ENCODE data around the gene PPFIA1. TPM values are rescaled to one million over a fixed set of nuclear protein-coding genes. Genes with fewer than 3 reads are reported as not detected.

Gene PPFIA1
- total RNA-seq, 4 donors from 2014 or later, result 43.7 to 82.8 (median 69.3) TPM

DNA sequence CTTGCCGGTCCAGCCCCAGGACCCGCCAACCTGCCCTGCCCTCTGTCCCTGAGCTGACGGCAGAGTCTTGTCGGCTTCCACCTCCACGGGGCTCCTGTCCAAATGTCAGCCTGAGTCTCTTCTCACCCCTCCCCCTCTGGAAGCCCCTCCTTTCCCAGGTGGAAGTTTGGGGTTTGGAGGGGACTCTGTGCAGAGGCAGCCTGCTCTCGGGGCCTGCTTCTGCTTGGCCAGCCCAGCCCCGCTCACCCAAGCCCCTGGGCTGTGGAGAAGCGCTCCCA, 158.9 kb downstream of the PPFIA1 start:
- no peak for DNase-seq (ENCODE audit: low spot score in 2 of 2)
- peaks cover 0 to 90% (median 10%) of the 10 kb centered on the region in 3 donors for H3K36me3 ChIP-seq
- TF ChIP-seq, protein P1, sequence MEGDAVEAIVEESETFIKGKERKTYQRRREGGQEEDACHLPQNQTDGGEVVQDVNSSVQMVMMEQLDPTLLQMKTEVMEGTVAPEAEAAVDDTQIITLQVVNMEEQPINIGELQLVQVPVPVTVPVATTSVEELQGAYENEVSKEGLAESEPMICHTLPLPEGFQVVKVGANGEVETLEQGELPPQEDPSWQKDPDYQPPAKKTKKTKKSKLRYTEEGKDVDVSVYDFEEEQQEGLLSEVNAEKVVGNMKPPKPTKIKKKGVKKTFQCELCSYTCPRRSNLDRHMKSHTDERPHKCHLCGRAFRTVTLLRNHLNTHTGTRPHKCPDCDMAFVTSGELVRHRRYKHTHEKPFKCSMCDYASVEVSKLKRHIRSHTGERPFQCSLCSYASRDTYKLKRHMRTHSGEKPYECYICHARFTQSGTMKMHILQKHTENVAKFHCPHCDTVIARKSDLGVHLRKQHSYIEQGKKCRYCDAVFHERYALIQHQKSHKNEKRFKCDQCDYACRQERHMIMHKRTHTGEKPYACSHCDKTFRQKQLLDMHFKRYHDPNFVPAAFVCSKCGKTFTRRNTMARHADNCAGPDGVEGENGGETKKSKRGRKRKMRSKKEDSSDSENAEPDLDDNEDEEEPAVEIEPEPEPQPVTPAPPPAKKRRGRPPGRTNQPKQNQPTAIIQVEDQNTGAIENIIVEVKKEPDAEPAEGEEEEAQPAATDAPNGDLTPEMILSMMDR (IDR thresholded peaks at IDR 0.05), result no peak
- no peak for TF ChIP-seq EP300 (IDR thresholded peaks at IDR 0.05)
- TF ChIP-seq POLR2A (IDR thresholded peaks at IDR 0.05), result no peak
- no peaks in the 10 kb centered on the region for H3K27me3 ChIP-seq
- no peaks in the 10 kb centered on the region for H3K9me3 ChIP-seq
- H3K4me1 ChIP-seq, result peaks cover 0 to 25% (median 4%) of the 10 kb centered on the region in 4 donors
- no peak overlapping the region for H3K4me3 ChIP-seq
- H3K27ac ChIP-seq, result no peak overlapping the region
- WGBS, 2 donors, result 71 to 81% methylated on average over 6 to 8 of the region's 8 CpGs

DNA sequence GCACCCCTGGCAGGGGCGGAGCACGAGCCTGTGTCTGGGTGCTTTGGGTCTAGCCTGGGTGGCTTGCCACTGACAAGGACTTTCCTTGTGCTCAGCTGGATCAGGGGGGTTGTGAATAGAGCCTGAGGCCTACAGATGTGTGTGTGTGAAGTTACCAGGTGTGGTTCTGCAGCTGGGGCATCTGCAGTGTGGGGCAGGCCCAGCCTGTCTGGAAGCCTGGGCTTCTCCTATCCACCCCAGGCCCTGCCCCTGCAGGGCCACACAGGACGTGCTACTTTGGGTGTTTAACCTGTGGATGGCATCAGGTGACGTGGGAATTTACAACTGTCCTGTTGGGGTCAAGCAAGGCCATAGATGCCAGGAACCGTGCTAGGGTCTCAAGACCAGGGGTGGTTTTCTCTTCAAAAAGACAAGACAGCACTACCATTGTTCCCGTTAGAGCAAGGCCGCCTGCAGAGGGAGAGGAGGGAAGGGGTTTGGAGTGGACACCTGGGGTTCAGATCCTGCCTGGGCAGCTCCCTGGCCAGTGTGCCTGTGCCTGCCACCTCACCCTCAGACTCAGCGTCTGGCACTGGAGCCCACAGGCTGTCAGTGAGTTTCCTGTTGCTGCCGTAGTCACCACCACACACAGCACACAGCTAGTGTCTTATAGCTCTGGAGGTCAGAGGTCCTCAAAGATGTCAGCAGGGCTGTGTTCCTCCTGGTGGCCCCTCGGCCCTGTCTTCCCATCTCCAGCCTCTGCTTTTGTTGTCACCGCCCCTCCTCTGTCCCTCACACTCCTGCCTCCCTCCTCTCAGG, 159.4 kb downstream of the PPFIA1 start:
- DNase-seq (ENCODE audit: low spot score in 2 of 2), result no peak
- no peak for TF ChIP-seq POLR2A (IDR thresholded peaks at IDR 0.05)
- TF ChIP-seq EP300 (IDR thresholded peaks at IDR 0.05), result no peak
- TF ChIP-seq, protein P1 (IDR thresholded peaks at IDR 0.05), result no peak
- 75 to 83% methylated on average over 9 to 11 of the region's 11 CpGs for WGBS, 2 donors
- Histone ChIP-seq H3K27me3 (no peaks in the 10 kb centered on the region), H3K4me3 (no peak overlapping the region), H3K36me3 (peaks cover 0 to 90% (median 10%) of the 10 kb centered on the region in 3 donors), H3K9me3 (no peaks in the 10 kb centered on the region), H3K27ac (no peak overlapping the region), H3K4me1 (peaks cover 0 to 23% (median 4%) of the 10 kb centered on the region in 4 donors)

DNA sequence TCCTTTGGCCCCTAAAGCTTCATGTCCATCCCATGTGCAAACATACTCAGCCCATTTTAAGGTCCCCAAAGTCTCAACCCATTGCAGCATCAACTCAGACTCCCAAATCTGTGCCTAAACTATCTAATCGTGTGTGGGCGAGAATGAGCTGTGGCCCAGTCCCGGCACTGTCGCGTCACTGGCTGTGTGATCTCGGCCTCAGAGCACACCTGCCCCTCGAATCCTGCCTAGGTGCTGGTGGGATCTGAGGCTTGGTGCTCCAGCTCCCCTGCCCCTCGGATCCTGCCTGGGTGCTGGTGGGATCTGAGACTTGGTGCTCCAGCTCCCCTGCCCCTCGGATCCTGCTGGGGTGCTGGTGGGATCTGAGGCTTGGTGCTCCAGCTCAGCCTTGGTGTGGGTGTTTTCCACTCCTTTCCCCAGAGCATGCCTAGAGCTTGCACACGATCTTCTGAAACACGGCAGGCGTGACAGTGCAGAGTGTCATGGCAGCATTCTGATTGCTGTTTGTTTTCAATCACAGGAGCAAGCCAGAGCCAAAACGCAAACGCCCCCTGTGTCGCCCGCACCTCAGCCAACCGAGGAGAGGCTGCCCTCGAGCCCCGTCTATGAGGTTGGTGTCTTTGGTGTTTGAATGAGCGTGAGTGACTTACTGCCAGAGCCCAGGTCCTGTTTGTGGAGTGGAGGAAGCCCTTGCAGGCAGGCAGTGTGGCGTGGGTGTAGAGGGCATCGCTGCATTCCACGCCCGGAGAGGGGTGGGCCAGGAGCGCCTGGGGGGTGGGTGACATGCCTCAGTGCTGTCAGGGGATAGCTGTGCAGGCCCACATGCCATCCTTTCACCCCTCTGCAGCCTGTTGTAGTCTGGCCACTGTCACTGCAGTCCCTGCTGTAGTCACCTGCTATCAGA, 160.4 kb downstream of the PPFIA1 start:
- no peaks in the 10 kb centered on the region for H3K27me3 ChIP-seq
- 87 to 88% methylated on average over 13 to 23 of the region's 25 CpGs for WGBS, 2 donors
- H3K27ac ChIP-seq, result no peak overlapping the region
- H3K9me3 ChIP-seq, result no peaks in the 10 kb centered on the region
- H3K4me1 ChIP-seq, result peaks cover 0 to 23% (median 4%) of the 10 kb centered on the region in 4 donors
- no peak for DNase-seq (ENCODE audit: low spot score in 2 of 2)
- H3K36me3 ChIP-seq, result peaks cover 0 to 90% (median 14%) of the 10 kb centered on the region in 3 donors
- no peak overlapping the region for H3K4me3 ChIP-seq
- TF ChIP-seq, protein P1 (IDR thresholded peaks at IDR 0.05), result no peak
- TF ChIP-seq POLR2A (IDR thresholded peaks at IDR 0.05) (no peak), EP300 (IDR thresholded peaks at IDR 0.05) (no peak)

DNA sequence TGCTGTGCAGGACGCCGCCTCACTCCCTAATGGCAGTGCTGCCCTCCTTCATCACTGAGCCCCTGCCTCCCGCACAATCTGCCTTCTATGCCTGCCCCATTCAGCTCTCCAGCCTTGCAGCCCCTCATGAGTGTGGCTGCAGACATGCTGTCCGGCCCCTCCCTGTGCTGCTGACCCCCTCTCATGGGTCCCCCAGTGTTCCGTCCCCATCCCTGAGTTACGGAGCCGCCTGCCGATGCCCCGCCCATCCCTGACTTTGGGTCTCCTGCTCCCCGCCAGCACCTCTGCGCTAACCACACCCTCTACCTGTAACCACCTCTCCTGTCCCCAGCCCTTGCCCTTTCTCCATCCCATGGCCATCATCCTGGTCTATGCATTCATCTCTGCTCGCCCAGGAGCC, 161.1 kb downstream of the PPFIA1 start:
- Histone ChIP-seq H3K36me3 (peaks cover 0 to 90% (median 14%) of the 10 kb centered on the region in 3 donors), H3K9me3 (no peaks in the 10 kb centered on the region)
- DNase-seq (ENCODE audit: low spot score in 2 of 2), result no peak

More for the DNA sequence above, 161.1 kb downstream of the PPFIA1 start:
- Histone ChIP-seq H3K4me1 (peaks cover 0 to 23% (median 4%) of the 10 kb centered on the region in 4 donors), H3K27me3 (no peaks in the 10 kb centered on the region), H3K4me3 (no peak overlapping the region), H3K27ac (no peak overlapping the region)
- WGBS, 2 donors, result 96 to 97% methylated on average over 12 of the region's 12 CpGs
- TF ChIP-seq, protein P1 (IDR thresholded peaks at IDR 0.05), result no peak
- no peak for TF ChIP-seq EP300 (IDR thresholded peaks at IDR 0.05)
- TF ChIP-seq POLR2A (IDR thresholded peaks at IDR 0.05), result no peak
